Adrenal gland (tissue), 5 donors: Measurements from ENCODE around the gene HIPK2.

Experiments used
- POLR2A ChIP-seq, 2 donors: fragments of 450-650 bp; IDR thresholded peaks; one replicate each; pipeline ENCODE4 v1.6.1; 2017; ENCODE audit warnings: antibody characterized with exemption in 2 of 2, mild to moderate bottlenecking in 2 of 2, moderate library complexity in 1 of 2
- TF ChIP-seq, protein P1 (sequence below), 6 experiments: fragments of 450-650 bp in 4 of 6; fragments of 200-600 bp in 2 of 6; sonication (generic) in 1 of 6; IDR thresholded peaks; 1 replicate in 5 of 6; 2 replicates in 1 of 6; pipeline versions ENCODE4 v1.5.1 to v1.8.0; 2016 to 2021; ENCODE audit warnings: antibody characterized with exemption in 6 of 6, mild to moderate bottlenecking in 2 of 6, moderate library complexity in 1 of 6
- donor health status: DM: no; HTN: no; CAD: no.

DNA sequence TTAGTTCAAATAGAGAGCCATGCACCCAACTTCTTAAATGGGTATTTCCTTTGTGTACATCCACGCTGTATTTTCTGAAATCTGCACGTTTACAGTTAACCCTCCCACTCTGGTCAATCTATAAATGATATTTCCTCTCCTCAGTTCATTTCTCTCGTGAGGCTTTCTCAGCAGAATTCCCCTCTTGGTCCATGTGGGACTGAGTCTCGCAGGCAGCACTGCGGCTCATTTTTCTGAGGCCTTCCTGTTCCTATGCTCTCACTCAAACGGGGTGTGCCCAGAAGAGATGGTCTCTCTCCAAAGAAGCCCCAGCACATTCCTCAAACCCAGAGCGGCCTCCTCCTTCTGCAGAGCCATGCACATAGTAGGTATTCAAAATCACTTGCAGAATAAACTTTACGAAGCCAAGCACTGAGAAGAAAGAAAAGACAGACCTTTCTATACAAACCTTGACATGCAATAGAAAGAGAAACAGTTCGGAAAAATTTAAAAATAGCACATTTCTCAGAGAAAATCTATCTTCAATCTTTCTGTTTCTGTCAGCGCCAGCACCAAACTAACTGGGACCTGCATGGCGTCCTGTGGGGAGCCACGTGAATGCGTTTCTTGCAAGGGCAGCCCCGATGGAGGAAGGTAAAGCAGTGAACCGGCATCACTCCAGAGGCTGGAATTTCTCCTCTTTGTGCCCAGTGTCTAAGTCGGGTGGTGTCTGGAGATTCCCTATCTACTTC, 77.1 kb downstream of the HIPK2 start:
- no peak for TF ChIP-seq POLR2A (IDR thresholded peaks at IDR 0.05)
- TF ChIP-seq, protein P1, sequence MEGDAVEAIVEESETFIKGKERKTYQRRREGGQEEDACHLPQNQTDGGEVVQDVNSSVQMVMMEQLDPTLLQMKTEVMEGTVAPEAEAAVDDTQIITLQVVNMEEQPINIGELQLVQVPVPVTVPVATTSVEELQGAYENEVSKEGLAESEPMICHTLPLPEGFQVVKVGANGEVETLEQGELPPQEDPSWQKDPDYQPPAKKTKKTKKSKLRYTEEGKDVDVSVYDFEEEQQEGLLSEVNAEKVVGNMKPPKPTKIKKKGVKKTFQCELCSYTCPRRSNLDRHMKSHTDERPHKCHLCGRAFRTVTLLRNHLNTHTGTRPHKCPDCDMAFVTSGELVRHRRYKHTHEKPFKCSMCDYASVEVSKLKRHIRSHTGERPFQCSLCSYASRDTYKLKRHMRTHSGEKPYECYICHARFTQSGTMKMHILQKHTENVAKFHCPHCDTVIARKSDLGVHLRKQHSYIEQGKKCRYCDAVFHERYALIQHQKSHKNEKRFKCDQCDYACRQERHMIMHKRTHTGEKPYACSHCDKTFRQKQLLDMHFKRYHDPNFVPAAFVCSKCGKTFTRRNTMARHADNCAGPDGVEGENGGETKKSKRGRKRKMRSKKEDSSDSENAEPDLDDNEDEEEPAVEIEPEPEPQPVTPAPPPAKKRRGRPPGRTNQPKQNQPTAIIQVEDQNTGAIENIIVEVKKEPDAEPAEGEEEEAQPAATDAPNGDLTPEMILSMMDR (IDR thresholded peaks at IDR 0.05), result no peak
